Umbilical cord (tissue), 2 donors: ENCODE measurements around the gene FCHSD2. TPM values are rescaled to one million over a fixed set of nuclear protein-coding genes. Genes with fewer than 3 reads are reported as not detected.
"Not testable (repeated sequence)": the region's sequence is repeated elsewhere in the genome, so short reads cannot be mapped to it uniquely, and the experiment has no call there.

ENCODE experiments used
- DNase-seq: peaks from one replicate; pipeline ENCODE4 v3.0.0-alpha.2; 2015; ENCODE audit warnings: low spot score
- total RNA-seq: library from RNA; depleted of rRNA; stranded (reverse); fragments of >200 nt; gene quantifications from one replicate; pipeline ENCODE4 v1.2.3, GENCODE V29; 2014; ENCODE audit warnings: low replicate concordance; ENCODE audit not compliant: insufficient read depth

Gene FCHSD2
- total RNA-seq, 1 donor from 2014 or later = 40.7 TPM

- DNase-seq = no peak
These were observed 15.2 kb downstream of the FCHSD2 start for GRCh38 chr11:73126804-73127480.

GRCh38 chr11:73124800-73125199 is 17.3 kb downstream of the FCHSD2 start:
- no peak for DNase-seq

GRCh38 chr11:73123892-73124291 is 18.2 kb downstream of the FCHSD2 start:
- not testable (repeated sequence) for DNase-seq

- DNase-seq = no peak
These were observed 20.4 kb downstream of the FCHSD2 start for GRCh38 chr11:73121692-73122091.

- DNase-seq = no peak
These were observed 25.0 kb downstream of the FCHSD2 start for GRCh38 chr11:73117071-73117470.

- DNase-seq = no peak
These were observed 25.5 kb downstream of the FCHSD2 start for GRCh38 chr11:73116636-73117035.

GRCh38 chr11:73114835-73115220 is 27.3 kb downstream of the FCHSD2 start:
- DNase-seq = no peak

GRCh38 chr11:73114110-73114834 is 27.8 kb downstream of the FCHSD2 start:
- DNase-seq = no peak

- no peak for DNase-seq
These were observed 28.7 kb downstream of the FCHSD2 start for GRCh38 chr11:73113426-73113825.

GRCh38 chr11:73107597-73107996 is 34.5 kb downstream of the FCHSD2 start:
- DNase-seq = no peak

GRCh38 chr11:73106347-73106746 is 35.8 kb downstream of the FCHSD2 start:
- no peak for DNase-seq

- DNase-seq = no peak
These were observed 41.5 kb downstream of the FCHSD2 start for GRCh38 chr11:73100578-73100977.

GRCh38 chr11:73099512-73100266 is 42.4 kb downstream of the FCHSD2 start:
- DNase-seq = no peak

GRCh38 chr11:73095613-73096012 is 46.5 kb downstream of the FCHSD2 start:
- peak; percentile 86 for DNase-seq

- no peak for DNase-seq
These were observed 50.4 kb downstream of the FCHSD2 start for GRCh38 chr11:73091521-73092305.

GRCh38 chr11:73087730-73088129 is 54.4 kb downstream of the FCHSD2 start:
- DNase-seq = peak; percentile 38

- peak; percentile 22 for DNase-seq
These were observed 56.8 kb downstream of the FCHSD2 start for GRCh38 chr11:73085189-73085875.

GRCh38 chr11:73078631-73079030 is 63.5 kb downstream of the FCHSD2 start:
- no peak for DNase-seq

GRCh38 chr11:73077454-73077853 is 64.7 kb downstream of the FCHSD2 start:
- DNase-seq = no peak

- DNase-seq = no peak
These were observed 67.8 kb downstream of the FCHSD2 start for GRCh38 chr11:73074319-73074718.

- peak; percentile 59 for DNase-seq
These were observed 69.1 kb downstream of the FCHSD2 start for GRCh38 chr11:73072935-73073481.
